ENCODE results near the gene HARBI1.

Gene HARBI1

GRCh38 chr11:46565232-46565840 is 51.7 kb downstream of the HARBI1 start:
- H4K20me1 ChIP-seq (ENCODE audit: insufficient read depth, low read length, poor library complexity, severe bottlenecking) = peaks cover 3% of the 10 kb centered on the region
- peaks cover 10% of the 10 kb centered on the region for H3K4me1 ChIP-seq (ENCODE audit: insufficient read depth, low read length, poor library complexity, severe bottlenecking)
- H2AFZ ChIP-seq (ENCODE audit: low read length) = no peak overlapping the region
- no peaks in the 10 kb centered on the region for H3K36me3 ChIP-seq (ENCODE audit: insufficient read depth, low read length)
- H3K9ac ChIP-seq (ENCODE audit: low read depth, low read length, poor library complexity, severe bottlenecking) = no peak overlapping the region
- peaks cover 74% of the 10 kb centered on the region for H3K79me2 ChIP-seq (ENCODE audit: insufficient read depth, low read length)
- no peaks in the 10 kb centered on the region for H3K27me3 ChIP-seq (ENCODE audit: insufficient read depth, low read length, poor library complexity, severe bottlenecking)
- H3K4me3 ChIP-seq (ENCODE audit: low read length, poor library complexity, severe bottlenecking) = no peak overlapping the region
- TF ChIP-seq EZH2phosphoT487 (IDR thresholded peaks at IDR 0.05; ENCODE audit: borderline replicate concordance) = no peak
- no peak for TF ChIP-seq CTCF (conservative IDR thresholded peaks at IDR 0.05; ENCODE audit: low read length)
- H3F3A ChIP-seq (ENCODE audit: low read depth) = no peaks in the 10 kb centered on the region
- H3K9me2 ChIP-seq (replicated peaks; ENCODE audit: low read depth, low read length) = no peaks in the 10 kb centered on the region
- no peaks in the 10 kb centered on the region for H3K9me3 ChIP-seq (ENCODE audit: insufficient read depth, low read depth, low read length)
- no peak overlapping the region for H3K4me2 ChIP-seq (ENCODE audit: low read depth, low read length, poor library complexity, severe bottlenecking)

- no peak overlapping the region for H3K4me3 ChIP-seq (ENCODE audit: low read length, poor library complexity, severe bottlenecking)
- H3K36me3 ChIP-seq (ENCODE audit: insufficient read depth, low read length) = no peaks in the 10 kb centered on the region
- H3K4me1 ChIP-seq (ENCODE audit: insufficient read depth, low read length, poor library complexity, severe bottlenecking) = peaks cover 19% of the 10 kb centered on the region
- TF ChIP-seq CTCF (conservative IDR thresholded peaks at IDR 0.05; ENCODE audit: low read length) = no peak
- TF ChIP-seq EZH2phosphoT487 (IDR thresholded peaks at IDR 0.05; ENCODE audit: borderline replicate concordance) = no peak
- no peaks in the 10 kb centered on the region for H3F3A ChIP-seq (ENCODE audit: low read depth)
- H2AFZ ChIP-seq (ENCODE audit: low read length) = no peak overlapping the region
- H3K79me2 ChIP-seq (ENCODE audit: insufficient read depth, low read length) = peaks cover 77% of the 10 kb centered on the region
- no peaks in the 10 kb centered on the region for H3K9me3 ChIP-seq (ENCODE audit: insufficient read depth, low read depth, low read length)
- no peak overlapping the region for H3K4me2 ChIP-seq (ENCODE audit: low read depth, low read length, poor library complexity, severe bottlenecking)
- no peak overlapping the region for H3K9ac ChIP-seq (ENCODE audit: low read depth, low read length, poor library complexity, severe bottlenecking)
- H3K27me3 ChIP-seq (ENCODE audit: insufficient read depth, low read length, poor library complexity, severe bottlenecking) = no peaks in the 10 kb centered on the region
- H4K20me1 ChIP-seq (ENCODE audit: insufficient read depth, low read length, poor library complexity, severe bottlenecking) = peaks cover 5% of the 10 kb centered on the region
- H3K9me2 ChIP-seq (replicated peaks; ENCODE audit: low read depth, low read length) = no peaks in the 10 kb centered on the region
Observed at GRCh38 chr11:46564459-46564858, 52.6 kb downstream of the HARBI1 start.

DNA sequence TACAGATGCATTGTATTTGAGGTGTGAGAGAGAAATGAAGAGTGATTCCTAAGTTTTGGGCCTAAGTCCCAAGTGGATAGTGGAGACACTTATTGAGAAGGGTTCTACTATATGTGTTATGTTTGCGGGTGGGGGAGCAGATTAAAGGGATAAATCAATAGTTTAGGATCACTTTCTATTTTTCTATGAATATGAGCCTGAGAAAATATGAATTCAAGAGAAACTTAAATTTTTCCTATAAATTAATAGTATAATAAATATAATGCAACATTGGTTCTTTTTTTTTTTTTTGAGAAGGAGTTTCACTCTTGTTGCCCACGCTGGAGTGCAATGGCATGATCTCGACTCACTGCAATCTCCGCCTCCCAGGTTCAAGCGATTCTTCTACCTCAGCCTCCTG is 54.5 kb downstream of the HARBI1 start:
- Histone ChIP-seq H3K4me1 (ENCODE audit: insufficient read depth, low read length, poor library complexity, severe bottlenecking) (peaks cover 20% of the 10 kb centered on the region), H3K4me3 (ENCODE audit: low read length, poor library complexity, severe bottlenecking) (no peak overlapping the region), H3K9me2 (replicated peaks; ENCODE audit: low read depth, low read length) (no peaks in the 10 kb centered on the region), H3K79me2 (ENCODE audit: insufficient read depth, low read length) (peaks cover 83% of the 10 kb centered on the region), H3K27me3 (ENCODE audit: insufficient read depth, low read length, poor library complexity, severe bottlenecking) (no peaks in the 10 kb centered on the region), H3K36me3 (ENCODE audit: insufficient read depth, low read length) (no peaks in the 10 kb centered on the region), H3K4me2 (ENCODE audit: low read depth, low read length, poor library complexity, severe bottlenecking) (no peak overlapping the region), H3K9ac (ENCODE audit: low read depth, low read length, poor library complexity, severe bottlenecking) (no peak overlapping the region), H3F3A (ENCODE audit: low read depth) (no peaks in the 10 kb centered on the region), H4K20me1 (ENCODE audit: insufficient read depth, low read length, poor library complexity, severe bottlenecking) (peaks cover 7% of the 10 kb centered on the region), H2AFZ (ENCODE audit: low read length) (no peak overlapping the region), H3K9me3 (ENCODE audit: insufficient read depth, low read depth, low read length) (no peaks in the 10 kb centered on the region)
- TF ChIP-seq EZH2phosphoT487 (IDR thresholded peaks at IDR 0.05; ENCODE audit: borderline replicate concordance) = no peak
- TF ChIP-seq CTCF (conservative IDR thresholded peaks at IDR 0.05; ENCODE audit: low read length) = no peak
